Suprapubic skin (tissue), 3 donors: Measurements from ENCODE around the gene COL4A6.

Experiments used
- CTCF ChIP-seq, 2 donors: fragments of 200-600 bp in 1 of 2; fragments of 450-650 bp in 1 of 2; sonication (generic) in 1 of 2; IDR thresholded peaks; one replicate each; pipeline ENCODE4 v1.5.1; 2016 to 2019; ENCODE audit warnings: antibody characterized with exemption in 2 of 2, mild to moderate bottlenecking in 1 of 2, moderate library complexity in 1 of 2
- EP300 ChIP-seq: sonication (generic); formaldehyde crosslinking; IDR thresholded peaks from one replicate; pipeline ENCODE4 v1.6.1; 2017; ENCODE audit warnings: antibody characterized with exemption
- POLR2A ChIP-seq, 2 donors: fragments of 450-650 bp; IDR thresholded peaks; one replicate each; pipeline ENCODE4 v1.6.1; 2017; ENCODE audit warnings: antibody characterized with exemption in 2 of 2, mild to moderate bottlenecking in 2 of 2, moderate library complexity in 2 of 2

GRCh38 chrX:108159028-108159670 lies 279.1 kb downstream of the COL4A6 start:
- TF ChIP-seq EP300 (no peak), CTCF (IDR thresholded peaks at IDR 0.05) (no peak), POLR2A (IDR thresholded peaks at IDR 0.05) (no peak)
